ENCODE data around the gene ZP1.

GRCh38 chr11:60918251-60918938 lies 51.1 kb downstream of the ZP1 start:
- TF ChIP-seq CTCF (IDR thresholded peaks at IDR 0.05) (no peak), POLR2A (IDR thresholded peaks at IDR 0.05) (no peak)

Data from testis (tissue), 2 donors.